ENCODE data around the gene MIER1.

MIER1 gene

GRCh38 chr1:67001682-67002425 is 77.1 kb downstream of the MIER1 start:
- no peak for DNase-seq

GRCh38 chr1:67004176-67004575 is 79.4 kb downstream of the MIER1 start:
- DNase-seq, result no peak

GRCh38 chr1:67005068-67005467 is 80.3 kb downstream of the MIER1 start:
- no peak for DNase-seq

GRCh38 chr1:67009792-67010191 is 85.0 kb downstream of the MIER1 start:
- no peak for DNase-seq

DNA sequence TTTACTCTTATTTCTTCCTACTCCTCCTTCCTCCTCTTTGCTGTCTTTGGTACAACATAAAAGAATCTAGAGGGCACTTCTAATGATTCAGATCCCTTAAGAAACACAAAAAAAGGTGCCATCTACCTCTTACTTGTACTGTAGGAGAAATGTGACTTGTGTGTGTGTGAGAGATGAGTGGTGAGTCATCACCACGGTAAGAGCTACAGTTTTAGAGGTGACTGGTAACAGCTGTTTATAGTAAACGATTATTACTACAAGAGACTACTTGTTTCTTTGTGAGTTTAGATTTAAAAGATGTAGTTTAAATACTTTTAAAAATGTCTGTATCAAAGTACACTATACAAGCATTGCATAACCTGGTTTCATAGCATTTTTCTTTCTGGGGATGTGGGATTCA is 88.8 kb downstream of the MIER1 start:
- no peak for DNase-seq

DNA sequence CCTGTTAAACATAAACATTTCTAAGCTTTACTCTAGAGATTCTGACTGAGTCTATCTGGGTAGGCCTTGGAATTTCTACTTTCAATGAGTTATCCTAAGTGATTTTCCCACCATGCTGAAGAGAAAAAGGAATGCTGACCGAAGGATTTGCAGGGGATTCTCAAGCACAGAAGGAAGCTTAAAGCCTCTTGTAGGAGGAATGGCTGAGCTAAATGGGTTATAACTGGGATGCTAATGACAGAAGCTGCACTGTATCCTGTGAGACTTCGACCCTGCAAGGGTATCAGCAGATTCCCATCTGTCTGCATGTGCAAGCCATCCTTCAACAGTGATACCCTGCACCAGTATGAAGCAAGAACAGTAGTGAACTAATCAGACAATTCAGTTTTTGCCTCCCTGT is 93.8 kb downstream of the MIER1 start:
- DNase-seq, result no peak

GRCh38 chr1:67019121-67019520 is 94.3 kb downstream of the MIER1 start:
- no peak for DNase-seq

DNA sequence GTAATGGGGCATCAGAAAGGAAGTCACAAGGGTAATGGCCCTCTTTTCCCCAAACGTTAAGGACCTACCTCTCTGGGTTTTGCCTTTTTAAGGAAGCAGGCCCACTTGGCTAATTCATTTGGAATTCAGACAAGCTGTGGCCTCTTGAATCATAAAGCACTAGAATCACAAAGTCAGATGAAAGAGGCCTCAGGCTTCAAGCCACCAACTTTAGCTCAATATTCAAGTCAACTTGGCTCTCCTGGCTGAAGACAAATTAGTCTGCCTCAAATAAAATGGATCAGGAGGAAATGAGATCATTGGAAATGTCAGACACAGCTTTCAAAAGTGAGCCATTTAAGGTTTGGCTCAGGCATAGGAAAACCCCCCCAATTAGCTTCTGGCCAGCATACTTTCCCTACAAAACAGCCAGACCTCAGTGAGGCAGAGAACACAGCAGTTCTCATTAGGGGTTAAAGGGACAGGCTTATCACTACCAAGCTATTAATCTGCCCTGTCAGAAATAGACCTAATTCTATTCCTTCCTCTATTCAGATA is 94.9 kb downstream of the MIER1 start:
- no peak for DNase-seq

GRCh38 chr1:67020304-67020703 is 95.5 kb downstream of the MIER1 start:
- DNase-seq, result no peak

GRCh38 chr1:67020765-67021164 is 96.0 kb downstream of the MIER1 start:
- DNase-seq, result no peak

GRCh38 chr1:67029472-67029871 is 104.7 kb downstream of the MIER1 start:
- no peak for DNase-seq

GRCh38 chr1:67031121-67031858 is 106.5 kb downstream of the MIER1 start:
- no peak for DNase-seq

- no peak for DNase-seq
Observed at GRCh38 chr1:67031859-67032247, 107.1 kb downstream of the MIER1 start.

Data from CD4-positive, alpha-beta T cell treated with Interferon alpha-2 for 1 hour (primary cell).